Stomach (tissue), 4 donors: ENCODE data around the gene ARHGEF12.

ENCODE experiments used
- POLR2A ChIP-seq, 4 donors: fragments of 450-650 bp; IDR thresholded peaks; one replicate each; pipeline ENCODE4 v1.6.1; 2016; ENCODE audit warnings: antibody characterized with exemption in 4 of 4, control low read depth in 2 of 4, mild to moderate bottlenecking in 1 of 4, moderate library complexity in 1 of 4
- TF ChIP-seq, protein P1 (sequence below), 7 experiments: fragments of 450-650 bp in 4 of 7; fragments of 200-600 bp in 3 of 7; sonication (generic) in 3 of 7; IDR thresholded peaks; one replicate each; pipeline ENCODE4 v1.5.1; 2016 to 2019; ENCODE audit warnings: antibody characterized with exemption in 7 of 7, control low read depth in 2 of 7, mild to moderate bottlenecking in 1 of 7

- TF ChIP-seq, protein P1, sequence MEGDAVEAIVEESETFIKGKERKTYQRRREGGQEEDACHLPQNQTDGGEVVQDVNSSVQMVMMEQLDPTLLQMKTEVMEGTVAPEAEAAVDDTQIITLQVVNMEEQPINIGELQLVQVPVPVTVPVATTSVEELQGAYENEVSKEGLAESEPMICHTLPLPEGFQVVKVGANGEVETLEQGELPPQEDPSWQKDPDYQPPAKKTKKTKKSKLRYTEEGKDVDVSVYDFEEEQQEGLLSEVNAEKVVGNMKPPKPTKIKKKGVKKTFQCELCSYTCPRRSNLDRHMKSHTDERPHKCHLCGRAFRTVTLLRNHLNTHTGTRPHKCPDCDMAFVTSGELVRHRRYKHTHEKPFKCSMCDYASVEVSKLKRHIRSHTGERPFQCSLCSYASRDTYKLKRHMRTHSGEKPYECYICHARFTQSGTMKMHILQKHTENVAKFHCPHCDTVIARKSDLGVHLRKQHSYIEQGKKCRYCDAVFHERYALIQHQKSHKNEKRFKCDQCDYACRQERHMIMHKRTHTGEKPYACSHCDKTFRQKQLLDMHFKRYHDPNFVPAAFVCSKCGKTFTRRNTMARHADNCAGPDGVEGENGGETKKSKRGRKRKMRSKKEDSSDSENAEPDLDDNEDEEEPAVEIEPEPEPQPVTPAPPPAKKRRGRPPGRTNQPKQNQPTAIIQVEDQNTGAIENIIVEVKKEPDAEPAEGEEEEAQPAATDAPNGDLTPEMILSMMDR (IDR thresholded peaks at IDR 0.05), result no peak
- no peak for TF ChIP-seq POLR2A (IDR thresholded peaks at IDR 0.05)
These were observed 25.3 kb upstream of the ARHGEF12 start for GRCh38 chr11:120310870-120311269.
